Neural cell (in vitro differentiated cells): Measurements from ENCODE around the gene ATP6V0E2. TPM values are rescaled to one million over a fixed set of nuclear protein-coding genes. Genes with fewer than 3 reads are reported as not detected.

Experiments used
- H2AFZ ChIP-seq: fragments of 200-600, 300-800 bp; sonication (generic), shearing (Covaris generic); 2 replicates; pipeline ENCODE4 v1.6.0; 2014; ENCODE audit warnings: low read depth, mild to moderate bottlenecking, antibody characterized with exemption, low read length, moderate library complexity
- H3F3A ChIP-seq: fragments of 200-600 bp; shearing (Covaris generic); 2 replicates; pipeline ENCODE4 v1.6.1; 2016; ENCODE audit warnings: mild to moderate bottlenecking, moderate library complexity, mixed read lengths, antibody characterized with exemption, low read length; ENCODE audit not compliant: insufficient read depth, poor library complexity, severe bottlenecking
- H3K27ac ChIP-seq: fragments of 200-600, 300-800 bp; sonication (generic), shearing (Covaris generic); 2 replicates; pipeline ENCODE4 v1.5.1; 2014; ENCODE audit warnings: mild to moderate bottlenecking, low read length, moderate library complexity
- H3K27me3 ChIP-seq: fragments of 300-800, 200-600 bp; sonication (generic), shearing (Covaris generic); 2 replicates; pipeline ENCODE4 v1.6.0; 2014; ENCODE audit warnings: mild to moderate bottlenecking, low read depth, low read length, moderate library complexity; ENCODE audit not compliant: insufficient read depth
- H3K36me3 ChIP-seq: fragments of 300-800, 200-600 bp; sonication (generic), shearing (Covaris generic); 2 replicates; pipeline ENCODE4 v1.5.1; 2014; ENCODE audit warnings: mild to moderate bottlenecking, antibody characterized with exemption, low read length, moderate library complexity; ENCODE audit not compliant: insufficient read depth
- H3K4me2 ChIP-seq: fragments of 300-800, 200-600 bp; sonication (generic), shearing (Covaris generic); 2 replicates; pipeline ENCODE4 v1.6.0; 2014; ENCODE audit warnings: mild to moderate bottlenecking, low read length
- H3K4me3 ChIP-seq: fragments of 300-800, 200-600 bp; sonication (generic), shearing (Covaris generic); 2 replicates; pipeline ENCODE4 v1.5.1; 2014; ENCODE audit warnings: mild to moderate bottlenecking, low read length, moderate library complexity
- H3K79me2 ChIP-seq: fragments of 200-600 bp; shearing (Covaris generic); replicated peaks from 2 replicates; pipeline ENCODE4 v1.6.0; 2014; ENCODE audit warnings: mild to moderate bottlenecking, low read length, moderate library complexity; ENCODE audit not compliant: insufficient read depth
- H3K9ac ChIP-seq: fragments of 300-800, 200-600 bp; sonication (generic), shearing (Covaris generic); 2 replicates; pipeline ENCODE4 v1.6.1; 2016; ENCODE audit warnings: mild to moderate bottlenecking, low read length, mixed read lengths
- H3K9me2 ChIP-seq: fragments of 200-600 bp; shearing (Covaris generic); 2 replicates; pipeline ENCODE4 v1.6.1; 2016; ENCODE audit warnings: mild to moderate bottlenecking, low read length, mixed read lengths; ENCODE audit not compliant: insufficient read depth
- H3K9me3 ChIP-seq: fragments of 200-600, 300-800 bp; sonication (generic), shearing (Covaris generic); 2 replicates; pipeline ENCODE4 v1.6.1; 2016; ENCODE audit warnings: mild to moderate bottlenecking, mixed run types, low read length, moderate library complexity, mixed read lengths
- H4K20me1 ChIP-seq: fragments of 200-600 bp; shearing (Covaris generic); 2 replicates; pipeline ENCODE4 v1.6.1; 2016; ENCODE audit warnings: mild to moderate bottlenecking, mixed run types; ENCODE audit not compliant: insufficient read depth
- EP300 ChIP-seq: fragments of 450-650 bp; conservative IDR thresholded peaks from 2 replicates; pipeline ENCODE4 v1.6.1; 2014; ENCODE audit warnings: antibody characterized with exemption, mild to moderate bottlenecking, moderate library complexity; ENCODE audit not compliant: poor library complexity, severe bottlenecking
- EZH2 ChIP-seq: fragments of 200-600, 300-800 bp; shearing (Covaris generic), sonication (generic); IDR thresholded peaks from 2 replicates; pipeline ENCODE4 v1.6.1; 2014; ENCODE audit warnings: antibody characterized with exemption, low read length, borderline replicate concordance, mild to moderate bottlenecking; ENCODE audit not compliant: insufficient read depth, poor library complexity, severe bottlenecking
- MXI1 ChIP-seq: fragments of 450-650 bp; conservative IDR thresholded peaks from 2 replicates; pipeline ENCODE4 v1.6.1; 2014; ENCODE audit warnings: antibody characterized with exemption, mild to moderate bottlenecking; ENCODE audit not compliant: poor library complexity, severe bottlenecking
- POLR2AphosphoS5 ChIP-seq: IDR thresholded peaks from 2 replicates; pipeline ENCODE4 v1.6.1; 2012
- RAD21 ChIP-seq: fragments of 450-650 bp; conservative IDR thresholded peaks from 2 replicates; pipeline ENCODE4 v1.6.1; 2014; ENCODE audit warnings: antibody characterized with exemption, mild to moderate bottlenecking, moderate library complexity
- SMC3 ChIP-seq: fragments of 450-650 bp; conservative IDR thresholded peaks from 2 replicates; pipeline ENCODE4 v1.6.1; 2014; ENCODE audit warnings: antibody characterized with exemption, mild to moderate bottlenecking, moderate library complexity; ENCODE audit not compliant: poor library complexity
- TAF1 ChIP-seq: IDR thresholded peaks from 2 replicates; pipeline ENCODE4 v1.6.1; 2012; ENCODE audit warnings: low read depth
- polyA plus RNA-seq: library from polyadenylated mRNA; depleted of rRNA; stranded (reverse); fragments of >200 nt; gene quantifications from 2 replicates; pipeline ENCODE4 v1.2.3, GENCODE V29; 2014
- TF ChIP-seq, protein P1 (sequence below): fragments of 450-650 bp; IDR thresholded peaks from 2 replicates; pipeline ENCODE4 v1.5.1; 2014; ENCODE audit warnings: antibody characterized with exemption, mild to moderate bottlenecking, moderate library complexity; ENCODE audit not compliant: poor library complexity, severe bottlenecking
- TF ChIP-seq, protein P2 (sequence below): IDR thresholded peaks from 2 replicates; pipeline ENCODE4 v1.6.1; 2012; ENCODE audit warnings: borderline replicate concordance

The ATP6V0E2 gene
- polyA plus RNA-seq, 1 donor from 2014 or later: 550 TPM

DNA sequence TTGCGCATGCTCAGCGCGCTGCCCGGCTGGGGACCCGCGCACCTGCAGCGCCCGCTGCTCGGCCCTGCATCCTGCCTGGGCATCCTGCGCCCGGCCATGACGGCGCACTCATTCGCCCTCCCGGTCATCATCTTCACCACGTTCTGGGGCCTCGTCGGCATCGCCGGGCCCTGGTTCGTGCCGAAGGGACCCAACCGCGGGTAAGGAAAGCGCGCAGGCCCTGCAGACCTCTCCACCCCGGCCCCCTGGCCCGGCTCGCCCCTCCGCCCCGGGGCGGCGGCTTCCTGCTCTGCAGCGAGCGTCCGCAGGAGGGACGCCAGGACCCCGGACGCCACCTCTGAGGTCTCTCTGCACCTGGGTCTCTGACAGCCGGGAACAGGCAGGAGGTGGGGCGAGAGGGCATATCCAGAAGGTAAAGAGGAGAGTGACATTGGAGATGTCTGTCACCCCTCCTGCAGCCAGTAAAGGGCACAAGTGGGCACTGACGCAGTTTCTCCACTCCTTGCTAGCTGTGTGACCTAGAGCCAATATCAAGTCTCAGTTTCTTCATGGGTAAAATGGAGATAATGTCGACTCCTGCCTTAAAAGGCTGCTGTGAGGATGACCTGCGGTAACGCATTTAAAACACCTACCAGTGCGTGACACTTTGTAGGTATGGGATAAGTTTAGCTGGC is 338 bp downstream of the ATP6V0E2 start:
- Histone ChIP-seq H2AFZ (peak overlapping the region; percentile 70), H3K27ac (peak overlapping the region; percentile 86), H3K36me3 (no peaks in the 10 kb centered on the region), H3K4me2 (peak overlapping the region; percentile 98), H3K9me3 (no peaks in the 10 kb centered on the region), H3F3A (no peaks in the 10 kb centered on the region), H3K79me2 (peaks cover 20% of the 10 kb centered on the region), H4K20me1 (no peaks in the 10 kb centered on the region), H3K27me3 (no peaks in the 10 kb centered on the region), H3K4me3 (peak overlapping the region; percentile 93), H3K9ac (peak overlapping the region; percentile 91), H3K9me2 (no peaks in the 10 kb centered on the region)
- TF ChIP-seq, protein P1, sequence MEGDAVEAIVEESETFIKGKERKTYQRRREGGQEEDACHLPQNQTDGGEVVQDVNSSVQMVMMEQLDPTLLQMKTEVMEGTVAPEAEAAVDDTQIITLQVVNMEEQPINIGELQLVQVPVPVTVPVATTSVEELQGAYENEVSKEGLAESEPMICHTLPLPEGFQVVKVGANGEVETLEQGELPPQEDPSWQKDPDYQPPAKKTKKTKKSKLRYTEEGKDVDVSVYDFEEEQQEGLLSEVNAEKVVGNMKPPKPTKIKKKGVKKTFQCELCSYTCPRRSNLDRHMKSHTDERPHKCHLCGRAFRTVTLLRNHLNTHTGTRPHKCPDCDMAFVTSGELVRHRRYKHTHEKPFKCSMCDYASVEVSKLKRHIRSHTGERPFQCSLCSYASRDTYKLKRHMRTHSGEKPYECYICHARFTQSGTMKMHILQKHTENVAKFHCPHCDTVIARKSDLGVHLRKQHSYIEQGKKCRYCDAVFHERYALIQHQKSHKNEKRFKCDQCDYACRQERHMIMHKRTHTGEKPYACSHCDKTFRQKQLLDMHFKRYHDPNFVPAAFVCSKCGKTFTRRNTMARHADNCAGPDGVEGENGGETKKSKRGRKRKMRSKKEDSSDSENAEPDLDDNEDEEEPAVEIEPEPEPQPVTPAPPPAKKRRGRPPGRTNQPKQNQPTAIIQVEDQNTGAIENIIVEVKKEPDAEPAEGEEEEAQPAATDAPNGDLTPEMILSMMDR: no peak
- TF ChIP-seq RAD21 (peak; percentile 44), SMC3 (peak; percentile 33), POLR2AphosphoS5 (peak; percentile 91), EP300 (no peak), MXI1 (peak; percentile 67), TAF1 (no peak)
- TF ChIP-seq, protein P2, sequence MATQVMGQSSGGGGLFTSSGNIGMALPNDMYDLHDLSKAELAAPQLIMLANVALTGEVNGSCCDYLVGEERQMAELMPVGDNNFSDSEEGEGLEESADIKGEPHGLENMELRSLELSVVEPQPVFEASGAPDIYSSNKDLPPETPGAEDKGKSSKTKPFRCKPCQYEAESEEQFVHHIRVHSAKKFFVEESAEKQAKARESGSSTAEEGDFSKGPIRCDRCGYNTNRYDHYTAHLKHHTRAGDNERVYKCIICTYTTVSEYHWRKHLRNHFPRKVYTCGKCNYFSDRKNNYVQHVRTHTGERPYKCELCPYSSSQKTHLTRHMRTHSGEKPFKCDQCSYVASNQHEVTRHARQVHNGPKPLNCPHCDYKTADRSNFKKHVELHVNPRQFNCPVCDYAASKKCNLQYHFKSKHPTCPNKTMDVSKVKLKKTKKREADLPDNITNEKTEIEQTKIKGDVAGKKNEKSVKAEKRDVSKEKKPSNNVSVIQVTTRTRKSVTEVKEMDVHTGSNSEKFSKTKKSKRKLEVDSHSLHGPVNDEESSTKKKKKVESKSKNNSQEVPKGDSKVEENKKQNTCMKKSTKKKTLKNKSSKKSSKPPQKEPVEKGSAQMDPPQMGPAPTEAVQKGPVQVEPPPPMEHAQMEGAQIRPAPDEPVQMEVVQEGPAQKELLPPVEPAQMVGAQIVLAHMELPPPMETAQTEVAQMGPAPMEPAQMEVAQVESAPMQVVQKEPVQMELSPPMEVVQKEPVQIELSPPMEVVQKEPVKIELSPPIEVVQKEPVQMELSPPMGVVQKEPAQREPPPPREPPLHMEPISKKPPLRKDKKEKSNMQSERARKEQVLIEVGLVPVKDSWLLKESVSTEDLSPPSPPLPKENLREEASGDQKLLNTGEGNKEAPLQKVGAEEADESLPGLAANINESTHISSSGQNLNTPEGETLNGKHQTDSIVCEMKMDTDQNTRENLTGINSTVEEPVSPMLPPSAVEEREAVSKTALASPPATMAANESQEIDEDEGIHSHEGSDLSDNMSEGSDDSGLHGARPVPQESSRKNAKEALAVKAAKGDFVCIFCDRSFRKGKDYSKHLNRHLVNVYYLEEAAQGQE: no peak

DNA sequence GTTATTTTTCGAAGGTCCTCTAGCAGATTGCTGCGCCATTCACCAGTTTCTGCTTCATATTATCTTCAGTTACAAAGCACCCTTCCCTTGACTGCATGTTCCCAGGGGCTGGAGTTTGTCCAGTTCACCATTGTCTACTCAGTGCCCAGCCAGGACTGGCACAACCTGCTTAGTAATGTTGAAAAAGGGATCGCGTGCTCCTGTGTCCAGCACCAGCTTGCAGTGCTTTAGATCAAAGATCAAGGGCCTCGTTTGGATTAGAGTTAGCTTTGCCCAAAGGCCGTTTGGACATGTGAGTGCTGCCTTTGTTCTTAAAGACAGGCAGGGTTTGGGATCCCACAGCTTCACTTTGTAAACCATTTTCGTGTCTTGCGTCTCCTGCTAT is 867 bp downstream of the ATP6V0E2 start:
- TF ChIP-seq, protein P1: no peak
- TF ChIP-seq RAD21 (no peak), TAF1 (no peak), POLR2AphosphoS5 (no peak), SMC3 (no peak), EP300 (no peak), EZH2 (no peak)
- TF ChIP-seq, protein P2: no peak
- H4K20me1 ChIP-seq: no peaks in the 10 kb centered on the region
- no peak overlapping the region for H3K27ac ChIP-seq
- H3K79me2 ChIP-seq: peaks cover 20% of the 10 kb centered on the region
- no peak overlapping the region for H2AFZ ChIP-seq
- H3K4me2 ChIP-seq: peak overlapping the region; percentile 98
- H3K9ac ChIP-seq: peak overlapping the region; percentile 91
- no peaks in the 10 kb centered on the region for H3K9me2 ChIP-seq
- no peaks in the 10 kb centered on the region for H3K27me3 ChIP-seq
- H3F3A ChIP-seq: no peaks in the 10 kb centered on the region
- H3K9me3 ChIP-seq: no peaks in the 10 kb centered on the region
- peak overlapping the region; percentile 93 for H3K4me3 ChIP-seq
- H3K36me3 ChIP-seq: no peaks in the 10 kb centered on the region
